NCI-H345 (cell line): Measurements from ENCODE around the gene KIAA0930.

Experiments
- DNase-seq: peaks from one replicate; lab custom pipeline; 2025; lab: John Stamatoyannopoulos, UW

KIAA0930 gene

DNA sequence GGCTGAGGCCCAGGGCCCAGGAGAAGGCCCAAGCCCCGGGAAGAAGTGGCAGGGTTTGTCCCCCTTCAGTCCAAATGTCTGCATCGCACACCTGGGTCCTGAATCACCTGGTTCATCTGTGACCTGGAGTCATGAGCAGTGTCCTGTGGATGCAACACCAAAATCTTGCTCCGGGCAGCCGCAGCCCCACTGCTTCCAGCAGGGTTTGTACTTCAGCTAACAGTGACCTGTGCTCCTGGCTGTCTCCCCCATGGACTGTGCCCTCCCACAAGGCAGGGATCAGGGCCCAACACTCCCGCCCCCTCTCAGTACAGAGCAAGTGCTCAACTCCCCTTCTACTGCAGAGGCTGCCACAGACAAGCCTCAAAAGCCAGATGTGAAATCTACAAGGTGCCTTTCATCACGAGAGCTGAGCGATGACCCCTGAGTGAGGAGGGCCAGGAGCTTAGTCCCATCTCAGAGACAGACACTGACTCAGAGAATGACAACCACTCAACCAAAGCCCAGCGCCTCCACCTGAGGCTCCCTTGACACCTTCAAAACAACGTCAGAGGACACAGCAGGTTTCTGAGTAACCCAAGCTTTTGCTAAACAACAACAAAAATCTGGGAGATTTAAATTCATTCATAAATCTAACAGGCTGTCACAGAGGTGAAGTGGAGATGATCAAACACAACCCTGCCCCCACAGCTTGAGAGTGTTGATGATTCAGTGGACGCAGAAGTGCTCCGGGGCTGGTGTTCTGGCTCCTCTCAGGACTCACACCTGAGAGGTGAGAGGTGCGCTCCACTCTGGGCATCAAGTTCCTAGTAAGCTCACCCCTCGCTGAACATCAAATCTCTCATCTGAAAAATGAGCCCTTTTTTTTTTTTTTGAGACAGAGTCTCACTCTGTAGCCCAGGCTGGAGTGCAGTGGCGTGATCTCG lies 3.4 kb downstream of the KIAA0930 start:
- no peak for DNase-seq

DNA sequence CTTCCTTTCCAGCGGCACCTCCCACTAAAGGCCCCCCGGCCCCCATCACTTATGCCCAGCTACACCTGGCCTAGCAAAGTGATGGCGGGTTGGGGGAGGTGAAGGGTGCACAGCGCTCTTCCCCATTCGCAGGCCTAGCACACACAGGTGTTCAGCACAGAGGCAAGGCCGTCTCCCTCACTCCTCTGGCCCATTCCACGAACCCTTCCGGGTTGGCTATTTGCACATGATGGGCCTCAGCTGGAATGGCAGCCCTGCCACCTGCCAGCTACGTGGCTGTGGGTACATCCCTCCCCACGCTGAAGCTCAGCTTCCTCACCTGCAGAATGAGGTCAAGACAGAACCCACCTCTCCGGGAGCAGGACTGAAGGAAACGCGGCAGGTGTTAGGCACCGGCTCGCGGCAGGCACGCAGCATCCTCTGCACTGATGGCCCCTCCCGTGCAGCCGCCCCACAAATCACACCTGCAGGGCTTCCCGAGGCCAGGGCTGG lies 4.8 kb downstream of the KIAA0930 start:
- peak; percentile 71 for DNase-seq

DNA sequence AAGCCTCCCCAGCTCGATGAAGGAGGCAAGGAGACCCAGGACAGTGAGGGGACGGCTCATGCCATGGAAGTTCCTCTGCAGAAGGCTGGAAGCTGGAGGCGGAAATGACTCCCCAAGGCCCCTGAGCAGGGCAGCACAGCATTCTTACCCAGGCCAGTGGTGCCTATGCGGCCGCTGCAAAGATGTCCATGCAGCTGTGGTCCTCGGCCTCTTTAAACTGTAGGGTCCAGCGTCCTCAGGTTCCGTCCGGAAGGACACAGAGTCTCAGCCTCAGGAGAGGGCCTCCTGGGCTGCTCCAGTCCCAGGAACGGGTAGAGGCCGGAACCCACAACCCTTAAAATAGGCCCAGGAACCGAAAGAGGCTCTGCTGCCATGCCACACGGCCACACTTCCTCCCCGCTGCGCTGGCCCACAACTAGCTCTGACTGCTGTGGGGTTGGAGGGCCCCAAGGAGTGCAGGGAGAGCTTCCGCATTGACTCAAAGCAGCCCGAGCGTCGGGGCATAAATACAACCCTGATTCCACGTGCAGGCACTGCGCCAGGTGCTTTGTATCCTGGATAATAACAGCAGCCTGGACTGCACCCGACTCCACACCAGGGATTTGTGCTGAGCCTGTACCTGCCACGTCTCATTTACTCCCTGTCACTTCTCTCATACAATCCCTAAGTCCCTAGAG lies 5.5 kb downstream of the KIAA0930 start:
- peak; percentile 91 for DNase-seq

DNA sequence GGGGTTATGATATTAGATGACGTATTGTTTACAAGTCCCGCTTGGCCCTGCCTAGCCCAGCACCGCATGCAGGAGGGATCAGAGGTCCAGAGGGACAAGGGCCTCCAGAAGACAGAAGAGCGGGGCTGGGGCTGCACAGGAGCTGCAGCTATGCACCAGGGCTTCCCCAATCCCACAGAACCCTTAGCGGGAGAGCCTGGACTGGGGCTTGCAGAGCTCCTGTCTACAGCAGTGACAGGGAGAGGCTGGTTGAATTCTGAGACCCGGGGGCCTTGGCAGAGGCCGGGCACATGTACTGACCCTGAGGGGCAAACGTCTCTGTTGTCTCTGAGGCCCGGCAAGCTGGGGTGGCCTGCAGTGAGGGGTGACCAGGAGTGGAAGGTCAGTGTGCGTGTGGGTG lies 6.9 kb downstream of the KIAA0930 start:
- DNase-seq: no peak

DNA sequence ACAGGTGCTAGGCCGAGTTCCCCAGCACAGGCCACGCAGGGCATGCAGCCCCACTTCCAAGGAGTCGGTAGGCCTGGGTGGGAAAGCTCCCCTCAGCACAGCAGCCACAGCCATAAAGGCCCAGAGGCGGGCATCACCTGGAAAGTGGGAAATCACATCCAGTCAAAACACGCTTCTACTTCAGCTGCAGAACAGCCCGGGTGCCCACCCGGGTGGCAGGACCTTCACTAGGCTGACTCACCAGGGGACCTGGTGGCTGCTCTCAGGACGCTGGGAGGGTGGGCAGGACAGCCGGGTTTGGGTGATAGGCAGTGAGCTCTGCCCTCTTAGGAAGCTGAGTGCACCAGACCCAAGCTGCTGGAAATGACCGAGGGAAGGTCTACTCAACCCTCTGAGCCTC lies 7.3 kb downstream of the KIAA0930 start:
- DNase-seq: no peak

DNA sequence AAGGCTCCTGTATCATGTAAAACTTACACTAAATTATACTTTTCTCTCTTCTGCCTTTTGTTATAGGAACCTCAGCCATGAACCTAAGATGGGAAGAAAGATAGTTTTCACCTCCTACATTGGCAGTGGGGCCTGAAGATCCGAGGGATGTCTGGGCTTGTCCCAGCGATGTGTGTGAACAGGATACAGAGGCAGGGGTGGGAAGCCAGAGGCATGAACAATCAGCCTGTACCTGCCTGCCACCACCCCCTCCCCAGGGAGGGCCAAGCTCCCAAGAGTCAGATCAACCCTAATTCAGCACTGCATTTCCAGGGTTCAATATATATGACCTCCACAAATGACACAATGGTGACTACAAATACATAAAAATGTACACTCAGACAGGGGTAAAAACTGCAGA lies 9.4 kb downstream of the KIAA0930 start:
- DNase-seq: no peak

DNA sequence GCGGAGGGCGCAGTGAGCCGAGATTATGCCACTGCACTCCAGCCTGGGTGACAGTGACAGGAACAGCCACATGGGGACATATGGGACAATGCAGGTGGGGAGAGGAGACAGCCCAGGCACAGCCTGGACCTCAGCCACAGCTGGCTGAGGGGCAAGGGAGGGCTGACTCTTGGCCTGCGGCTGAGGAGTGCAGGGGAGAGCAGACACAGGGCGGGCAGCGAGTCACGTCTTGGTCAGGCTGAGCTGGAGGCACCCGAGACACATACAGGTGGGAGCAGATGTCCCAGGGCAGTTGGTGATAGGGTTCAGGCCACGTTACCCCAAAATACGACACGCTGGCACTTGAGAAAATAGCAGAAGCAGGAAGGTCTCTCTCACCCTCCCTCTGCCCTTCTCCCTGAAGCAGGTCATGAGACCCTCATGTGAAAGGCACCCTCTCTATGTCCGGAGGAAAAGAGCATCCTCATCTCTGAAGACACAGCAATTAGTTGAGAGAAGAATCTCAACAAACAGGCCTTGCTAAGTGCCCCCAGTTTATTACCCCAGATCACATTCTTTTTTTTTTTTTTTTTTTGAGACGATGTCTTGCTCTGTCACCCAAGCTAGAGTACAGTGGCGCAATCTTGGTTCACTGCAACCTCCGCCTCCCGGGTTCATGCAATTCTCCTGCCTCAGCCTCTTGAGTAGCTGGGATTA lies 10.5 kb downstream of the KIAA0930 start:
- DNase-seq: no peak

DNA sequence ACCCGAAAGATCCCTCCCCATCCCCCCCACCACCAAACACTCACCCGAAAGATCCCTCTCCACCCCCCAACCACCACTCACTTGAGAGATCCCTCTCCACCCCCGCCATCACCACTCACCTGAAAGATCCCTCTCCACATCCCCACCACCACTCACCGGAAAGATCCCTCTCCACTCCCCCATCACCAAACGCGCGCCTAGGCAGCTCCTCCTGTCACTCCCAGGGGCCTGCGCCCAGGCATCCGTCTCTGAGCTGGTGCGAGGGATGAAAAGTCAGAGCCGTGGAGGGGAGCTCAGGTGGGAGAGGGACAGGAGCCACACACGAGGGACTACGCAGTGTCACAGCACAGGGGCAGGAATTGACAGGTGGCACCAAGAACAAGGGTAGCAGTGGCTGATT lies 11.5 kb downstream of the KIAA0930 start:
- DNase-seq: no peak

DNA sequence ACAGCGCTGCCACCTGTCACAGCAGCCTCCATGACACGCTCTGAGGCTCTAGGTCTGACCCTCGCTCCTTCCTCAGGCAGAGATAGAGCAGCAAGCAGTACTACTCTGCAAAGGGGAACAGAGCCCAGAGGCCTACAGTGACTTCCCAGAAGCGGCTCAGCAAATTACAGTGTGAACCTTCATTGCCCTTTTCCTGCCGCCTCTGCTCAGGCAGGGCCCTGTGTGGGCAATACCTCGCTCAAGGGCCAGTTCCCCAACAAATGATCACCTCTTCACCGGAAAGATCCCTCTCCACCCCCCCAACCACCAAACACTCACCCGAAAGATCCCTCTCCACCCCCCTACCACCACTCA lies 12.3 kb downstream of the KIAA0930 start:
- no peak for DNase-seq

DNA sequence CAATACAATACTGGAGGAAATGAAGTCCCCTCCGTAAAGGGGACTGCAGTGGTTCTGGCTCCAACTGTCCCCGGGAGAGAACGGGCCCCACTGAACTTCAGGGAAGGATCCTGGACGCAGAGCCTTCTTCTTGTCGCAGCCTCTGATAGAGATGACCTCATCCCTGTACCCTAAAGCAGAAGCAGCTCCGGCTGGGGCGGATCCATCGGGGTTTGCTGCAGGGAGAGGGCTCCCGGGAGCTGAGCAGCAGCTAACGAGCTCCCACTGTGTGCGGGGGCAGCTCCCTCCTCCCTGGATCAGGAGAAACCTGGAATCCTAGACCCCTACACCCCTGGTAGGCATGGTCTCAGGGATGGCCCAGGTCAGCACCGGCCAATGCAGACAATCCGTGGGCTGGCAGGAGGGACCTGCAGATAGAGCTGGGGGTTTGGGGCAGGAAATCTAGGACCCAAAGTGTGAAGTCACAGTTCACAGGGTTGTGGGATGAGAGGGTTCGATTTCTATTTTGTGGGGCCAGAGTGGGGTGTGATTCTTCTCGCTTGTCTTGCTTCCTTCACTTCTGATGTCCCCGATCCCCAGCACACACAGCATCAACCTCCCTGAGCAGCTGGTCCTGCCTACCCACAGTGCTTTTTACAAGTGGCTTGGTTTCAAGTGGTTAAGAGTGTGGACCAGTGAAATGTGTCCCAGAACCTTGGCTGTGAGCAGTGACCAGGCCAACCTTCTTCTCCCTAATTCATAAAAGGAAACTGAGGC lies 12.9 kb downstream of the KIAA0930 start:
- no peak for DNase-seq

DNA sequence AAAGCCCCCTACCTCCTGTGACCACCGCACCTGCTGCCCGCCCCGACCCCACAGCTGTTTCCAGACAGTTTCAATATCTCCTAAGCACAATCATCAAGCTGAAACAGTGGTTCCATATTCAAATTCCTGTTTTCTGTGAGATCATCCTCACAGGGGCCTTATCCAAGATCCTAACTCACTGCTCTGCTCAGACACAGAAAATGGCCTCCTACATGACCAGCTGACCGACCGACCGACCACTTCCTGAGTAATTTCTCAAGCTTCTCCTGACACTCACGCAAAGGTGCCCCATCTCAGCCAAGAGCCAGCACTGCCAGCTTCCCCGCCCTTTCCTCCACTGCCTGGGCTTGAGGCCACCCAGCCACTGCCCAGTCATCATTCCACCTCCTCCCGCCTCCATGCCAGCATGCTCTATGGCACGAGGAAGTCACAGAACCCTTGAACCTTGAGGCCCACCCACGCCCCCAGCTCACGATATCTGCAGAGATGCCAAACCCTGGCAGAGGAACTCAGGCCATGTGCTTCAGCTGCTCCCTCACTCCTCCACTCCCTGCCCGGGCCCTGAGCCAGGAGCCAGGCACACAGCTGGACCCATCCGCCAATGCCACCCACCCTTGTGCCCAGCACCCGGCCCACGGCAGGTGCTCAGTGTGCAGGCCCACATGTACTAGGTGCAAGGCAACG lies 14.0 kb downstream of the KIAA0930 start:
- peak; percentile 9 for DNase-seq

DNA sequence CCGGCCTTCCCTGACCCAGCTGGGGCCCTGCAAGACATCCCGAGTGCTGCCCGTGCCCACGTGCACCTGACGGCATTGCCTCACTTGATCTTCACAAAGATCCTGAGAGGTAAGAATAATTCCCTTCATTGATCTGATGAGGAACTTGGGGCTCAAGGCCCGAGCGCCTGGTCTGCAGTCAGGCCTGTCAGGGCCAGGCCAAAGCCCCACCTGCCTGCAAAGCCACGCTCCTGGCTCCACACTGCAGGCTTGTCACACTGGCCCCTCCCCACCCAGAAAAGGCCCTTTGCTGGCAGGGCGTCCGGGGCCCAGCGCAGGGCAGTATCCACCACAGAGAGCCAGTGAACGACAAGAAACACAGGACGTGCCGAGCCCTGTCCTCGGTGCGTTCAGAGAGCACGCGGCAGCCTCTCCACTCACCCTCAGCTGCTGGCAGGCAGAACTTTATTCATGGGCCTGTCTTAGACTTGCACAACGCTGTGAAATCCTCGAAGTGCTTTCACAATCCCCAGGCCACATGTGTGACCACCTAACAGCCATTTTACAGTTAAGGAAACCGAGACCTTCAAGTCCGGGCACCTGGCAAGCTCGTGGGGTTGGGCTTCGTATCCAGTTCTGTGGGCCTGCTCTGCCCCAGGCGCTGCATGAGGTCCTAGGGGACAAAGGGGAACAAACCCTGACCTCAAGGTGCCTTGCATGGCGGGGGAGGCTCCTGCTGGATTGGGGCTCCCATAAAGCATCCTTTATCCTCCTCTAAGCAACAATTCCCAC lies 14.8 kb downstream of the KIAA0930 start:
- DNase-seq: no peak

DNA sequence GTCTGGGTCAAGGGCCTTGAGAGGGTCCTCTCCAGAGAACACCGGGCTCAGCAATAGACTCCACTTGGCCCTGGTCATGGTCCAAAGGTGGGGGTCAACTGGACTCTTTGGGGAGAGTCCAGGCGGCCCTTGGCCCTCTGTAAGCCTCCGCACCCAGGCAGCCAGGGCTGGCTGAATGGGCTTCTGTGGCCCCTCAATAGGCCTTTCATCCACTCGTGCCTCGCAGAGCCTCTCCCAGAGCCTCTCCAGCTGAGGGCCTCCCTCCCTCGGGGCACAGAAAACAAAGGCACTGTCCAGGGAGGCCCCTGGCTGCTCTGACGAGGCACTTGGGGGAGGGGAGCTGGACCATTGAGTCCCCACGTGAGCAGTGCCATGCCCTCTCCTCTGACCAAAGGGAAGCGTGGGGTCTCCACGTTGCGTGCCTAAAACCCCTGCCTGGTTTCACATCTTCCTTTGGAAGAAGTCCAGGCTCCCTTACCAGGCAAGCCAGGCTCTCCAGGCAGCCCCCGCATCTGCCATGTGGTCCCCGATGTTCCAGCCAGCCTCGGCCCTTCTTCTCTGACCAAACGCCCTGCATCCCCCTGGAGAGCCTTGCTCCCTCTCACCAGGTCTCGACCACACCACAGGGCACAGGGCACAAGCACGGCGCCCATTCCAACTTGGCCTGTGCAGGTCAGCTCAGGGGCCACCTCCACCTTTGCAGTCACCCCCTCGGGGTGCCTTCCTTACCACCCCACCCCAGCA lies 15.5 kb downstream of the KIAA0930 start:
- no peak for DNase-seq

DNA sequence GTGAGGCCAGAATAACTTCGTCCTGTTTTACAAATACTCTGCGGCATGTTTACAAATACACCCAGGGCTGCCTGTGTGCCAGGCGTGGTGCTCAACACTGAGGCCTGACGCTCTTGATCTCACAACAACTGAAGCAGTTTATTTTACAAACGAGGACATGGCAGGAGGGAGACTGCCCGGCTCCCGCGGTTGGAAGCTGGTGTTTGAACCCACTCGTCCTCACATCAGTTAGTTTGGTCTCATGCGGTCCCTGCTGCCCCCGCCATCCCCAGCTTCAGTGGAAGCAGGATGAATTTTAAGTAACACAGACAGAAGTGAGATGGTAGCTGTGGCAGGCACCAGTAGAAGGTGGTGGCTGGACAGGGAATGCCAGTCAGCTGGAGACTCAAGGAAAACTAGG lies 16.4 kb downstream of the KIAA0930 start:
- DNase-seq: no peak

DNA sequence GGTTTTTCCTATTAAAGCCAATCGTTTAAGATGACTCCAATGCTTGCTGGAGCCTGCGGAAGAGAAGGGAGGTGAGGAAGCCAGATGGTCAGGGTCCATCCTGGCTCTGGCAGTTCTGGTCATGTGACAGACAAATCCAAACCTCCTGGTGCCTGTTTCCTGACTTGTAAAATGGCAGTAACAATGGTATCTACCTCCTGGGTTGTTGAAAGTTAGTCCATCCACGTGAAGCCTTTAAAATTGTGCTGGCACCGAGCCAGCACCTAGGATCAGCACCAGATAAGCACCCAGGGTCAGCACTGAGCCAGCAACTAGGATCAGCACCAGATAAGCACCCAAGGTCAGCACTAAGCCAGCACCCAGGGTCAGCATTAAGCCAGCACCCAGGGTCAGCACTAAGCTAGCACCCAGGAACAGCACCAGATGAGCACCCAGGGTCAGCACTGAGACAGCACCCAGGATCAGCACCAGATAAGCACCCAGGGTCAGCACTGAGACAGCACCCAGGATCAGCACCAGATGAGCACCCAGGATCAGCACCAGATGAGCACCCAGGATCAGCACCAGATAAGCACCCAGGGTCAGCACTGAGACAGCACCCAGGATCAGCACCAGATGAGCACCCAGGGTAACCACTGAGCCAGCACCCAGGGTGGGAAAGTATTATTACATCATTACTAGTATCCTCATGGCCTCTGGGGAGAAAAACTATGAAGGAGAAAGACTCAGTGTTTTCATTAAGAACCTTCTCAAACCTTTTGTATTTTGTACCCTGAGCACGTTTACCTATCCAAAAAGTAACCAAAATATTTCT lies 17.2 kb downstream of the KIAA0930 start:
- no peak for DNase-seq

DNA sequence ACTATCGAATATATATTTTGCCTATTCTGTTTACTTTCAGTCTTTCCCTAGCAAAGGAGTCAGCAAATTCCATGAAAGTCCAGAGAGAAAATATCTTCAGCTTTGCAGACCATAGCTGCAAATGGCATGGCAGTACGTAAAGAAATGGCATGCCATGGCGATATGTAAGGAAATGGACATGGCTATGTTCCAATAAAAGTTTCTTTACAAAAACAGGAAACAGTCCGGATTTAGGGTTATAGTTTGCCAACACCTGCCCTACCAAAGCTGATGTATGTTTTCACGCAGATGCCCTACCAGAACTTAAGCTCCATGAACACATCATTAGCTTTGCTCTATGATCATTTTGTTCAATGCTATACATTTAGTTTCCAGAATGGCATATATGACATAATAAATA lies 19.5 kb downstream of the KIAA0930 start:
- no peak for DNase-seq

DNA sequence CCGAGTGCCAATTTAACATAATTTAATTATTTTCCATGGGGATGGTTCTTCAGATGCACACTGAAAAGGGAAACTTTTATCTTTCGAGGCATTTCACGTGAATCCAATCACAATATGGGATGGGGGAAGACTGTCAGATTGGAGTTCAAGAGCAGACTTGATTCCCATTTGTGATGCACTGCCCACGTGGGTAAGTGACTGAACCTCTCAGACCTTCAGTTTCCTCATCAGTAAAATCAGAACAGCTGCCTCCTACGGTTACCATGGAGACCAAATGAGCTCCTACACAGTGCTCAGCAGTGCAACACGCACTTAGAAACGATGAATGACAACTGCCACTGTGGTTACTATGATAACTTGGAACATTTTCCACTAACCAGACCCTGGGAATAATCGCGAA lies 21.7 kb downstream of the KIAA0930 start:
- DNase-seq: no peak

DNA sequence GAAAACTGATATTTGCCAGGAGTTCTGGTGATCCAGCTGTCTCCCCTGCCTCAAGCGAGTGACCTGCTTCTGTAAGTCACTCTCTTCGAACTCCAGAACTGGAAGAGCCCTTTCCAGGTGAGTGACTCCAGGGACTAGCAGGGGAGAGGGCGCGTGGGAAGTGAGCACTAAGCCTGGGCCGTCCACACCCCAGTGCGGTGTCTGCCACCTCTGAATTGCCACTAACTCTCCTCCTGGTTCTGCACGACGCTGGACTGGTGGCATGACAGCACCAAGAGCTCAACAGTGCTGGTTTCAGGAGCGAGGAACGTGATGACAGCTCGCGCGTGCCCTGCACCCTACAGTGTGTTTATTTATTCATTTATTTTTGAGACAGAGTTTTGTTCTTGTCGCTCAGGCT lies 22.9 kb downstream of the KIAA0930 start:
- DNase-seq: no peak

DNA sequence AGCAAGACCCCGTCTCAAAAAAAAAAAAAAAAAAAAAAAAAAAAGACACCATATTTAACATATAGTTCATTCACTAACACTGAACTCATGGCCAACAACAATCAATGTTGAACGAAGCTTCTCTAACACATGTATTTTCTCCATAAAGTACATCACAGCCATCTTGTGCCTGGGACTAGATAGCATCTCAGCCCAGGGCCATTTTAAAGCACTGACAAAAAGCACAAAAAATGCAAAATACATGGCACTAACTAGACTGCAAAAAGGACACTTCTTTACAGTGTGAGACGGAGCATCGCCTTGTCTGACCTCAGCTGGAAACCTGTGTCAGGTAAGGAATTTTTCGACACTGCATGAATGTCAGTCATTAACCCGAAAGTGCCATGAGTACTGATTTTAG lies 23.3 kb downstream of the KIAA0930 start:
- DNase-seq: no peak
